OCI-LY1 (cell line): ENCODE data around the gene ADK.

Experiments used
- CTCF ChIP-seq: fragments of 200-600 bp; sonication (generic), shearing (Covaris generic); IDR thresholded peaks from 2 replicates; pipeline ENCODE4 v1.5.1; 2017; ENCODE audit warnings: mild to moderate bottlenecking, antibody characterized with exemption, low read length, moderate library complexity, mixed read lengths
- EZH2 ChIP-seq: fragments of 200-600 bp; sonication (generic), shearing (Covaris generic); IDR thresholded peaks from 2 replicates; pipeline ENCODE4 v1.8.0; 2017; ENCODE audit warnings: borderline replicate concordance, mixed run types, mild to moderate bottlenecking, antibody characterized with exemption, low read length, moderate library complexity, mixed read lengths

- TF ChIP-seq EZH2 (no peak), CTCF (no peak)
Measured at GRCh38 chr10:74681917-74682627, 531.1 kb downstream of the ADK start.
